ENCODE results near the gene PILRA.

GRCh38 chr7:100393233-100393905 is 20.1 kb downstream of the PILRA start:
- TF ChIP-seq CTCF (IDR thresholded peaks at IDR 0.05; ENCODE audit: poor library complexity) (no peak), EZH2 (IDR thresholded peaks at IDR 0.05; ENCODE audit: borderline replicate concordance) (no peak), EZH2phosphoT487 (IDR thresholded peaks at IDR 0.05; ENCODE audit: low read depth, severe bottlenecking, unreplicated experiment) (no peak)

All from hepatocyte (in vitro differentiated cells).